SIG-M5 (cell line): Measurements from ENCODE around the gene SLC66A1.

Experiments
- DNase-seq: peaks from one replicate; lab custom pipeline; 2025; lab: John Stamatoyannopoulos, UW

Gene SLC66A1

GRCh38 chr1:19325958-19326747 is 14.0 kb downstream of the SLC66A1 start:
- no peak for DNase-seq

- no peak for DNase-seq
Observed at GRCh38 chr1:19326748-19327065, 14.6 kb downstream of the SLC66A1 start.

- DNase-seq, result no peak
Observed at GRCh38 chr1:19327301-19327700, 15.2 kb downstream of the SLC66A1 start.

GRCh38 chr1:19327736-19328135 is 15.6 kb downstream of the SLC66A1 start:
- no peak for DNase-seq

GRCh38 chr1:19328486-19328885 is 16.4 kb downstream of the SLC66A1 start:
- no peak for DNase-seq

GRCh38 chr1:19329188-19329587 is 17.1 kb downstream of the SLC66A1 start:
- DNase-seq, result no peak

GRCh38 chr1:19329611-19330010 is 17.5 kb downstream of the SLC66A1 start:
- DNase-seq, result no peak

GRCh38 chr1:19330449-19331135 is 18.5 kb downstream of the SLC66A1 start:
- no peak for DNase-seq

- DNase-seq, result no peak
Observed at GRCh38 chr1:19331262-19331878, 19.2 kb downstream of the SLC66A1 start.

GRCh38 chr1:19332832-19333231 is 20.7 kb downstream of the SLC66A1 start:
- DNase-seq, result no peak

- no peak for DNase-seq
Observed at GRCh38 chr1:19333587-19334354, 21.6 kb downstream of the SLC66A1 start.

GRCh38 chr1:19336543-19336942 is 24.4 kb downstream of the SLC66A1 start:
- no peak for DNase-seq

- DNase-seq, result no peak
Observed at GRCh38 chr1:19337289-19337688, 25.2 kb downstream of the SLC66A1 start.

GRCh38 chr1:19338323-19338762 is 26.2 kb downstream of the SLC66A1 start:
- no peak for DNase-seq

GRCh38 chr1:19339214-19339861 is 27.2 kb downstream of the SLC66A1 start:
- DNase-seq, result no peak

- DNase-seq, result no peak
Observed at GRCh38 chr1:19340387-19340937, 28.3 kb downstream of the SLC66A1 start.

- no peak for DNase-seq
Observed at GRCh38 chr1:19341201-19342061, 29.3 kb downstream of the SLC66A1 start.

- DNase-seq, result no peak
Observed at GRCh38 chr1:19342062-19342750, 30.1 kb downstream of the SLC66A1 start.

- DNase-seq, result no peak
Observed at GRCh38 chr1:19342894-19343616, 30.9 kb downstream of the SLC66A1 start.
